GM12878 (cell line): ENCODE measurements around the gene CCDC80. TPM values are rescaled to one million over a fixed set of nuclear protein-coding genes. Genes with fewer than 3 reads are reported as not detected.

Experiments
- ATAC-seq: fragments of 200-7000 bp; cut with Tn5 transposase; 3 replicates; pipeline ENCODE4 v1.9.1; 2020; ENCODE audit warnings: mild to moderate bottlenecking, moderate library complexity
- BruUV-seq: library from RNA; stranded (reverse); fragments of 400-500 nt; replicated peaks from 2 replicates; lab custom pipeline; 2021; lab: Mats Ljungman, UMichigan
- CTCF ChIA-PET: fragments of 300-600 bp; sonication (Branson Sonifier 250); formaldehyde crosslinking; extraction: SDS; loops from one replicate; lab custom pipeline; 2021; ENCODE audit warnings: inconsistent platforms; lab: Yijun Ruan, JAX
- POLR2A ChIA-PET: fragments of 350-600 bp; formaldehyde crosslinking; extraction: SDS; loops from one replicate; lab custom pipeline; 2021; ENCODE audit warnings: inconsistent platforms; lab: Charles Lee
- RAD21 ChIA-PET: fragments of 300-600 bp; sonication (Branson Sonifier 250); formaldehyde crosslinking; loops from one replicate; lab custom pipeline; 2023; ENCODE audit warnings: antibody characterized with exemption; ENCODE audit not compliant: unreplicated experiment; lab: Charles Lee
- SMC1A ChIA-PET: fragments of 300-600 bp; sonication (Branson Sonifier 250); formaldehyde crosslinking; loops from one replicate; lab custom pipeline; 2023; ENCODE audit not compliant: unreplicated experiment, uncharacterized antibody; lab: Charles Lee
- DNase-seq: peaks from one replicate; pipeline ENCODE4 v3.0.0-alpha.2; 2011; ENCODE audit warnings: low read depth, low spot score
- FAIRE-seq: peaks from 3 replicates; lab custom pipeline; 2011; peaks lifted over from hg19 to GRCh38; lab: Jason Lieb, UNC
- H2AFZ ChIP-seq: 2 replicates; pipeline ENCODE4 v1.6.0; 2011; ENCODE audit warnings: low read depth, low read length, control low read depth; ENCODE audit not compliant: control insufficient read depth
- H3K27ac ChIP-seq: 2 replicates; pipeline ENCODE4 v1.5.1; 2011; ENCODE audit warnings: control low read depth; ENCODE audit not compliant: control insufficient read depth, insufficient read depth
- H3K27me3 ChIP-seq, 2 experiments: replicated peaks in 1 of 2; 2 replicates each; pipeline versions ENCODE4 v1.6.0 to v1.6.1; 2011; ENCODE audit warnings: low read length in 1 of 2; ENCODE audit not compliant: control insufficient read depth in 2 of 2, insufficient read depth in 2 of 2
- H3K36me3 ChIP-seq, 2 experiments: 2 replicates each; pipeline ENCODE4 v1.5.1; 2011; ENCODE audit warnings: low read length in 1 of 2; ENCODE audit not compliant: control insufficient read depth in 2 of 2, insufficient read depth in 2 of 2
- H3K4me1 ChIP-seq: 2 replicates; pipeline ENCODE4 v1.6.1; 2011; ENCODE audit warnings: mild to moderate bottlenecking, low read length, moderate library complexity, mixed read lengths; ENCODE audit not compliant: control insufficient read depth, insufficient read depth
- H3K4me2 ChIP-seq: 2 replicates; pipeline ENCODE4 v1.6.0; 2011; ENCODE audit warnings: control low read depth; ENCODE audit not compliant: control insufficient read depth, insufficient read depth
- H3K4me3 ChIP-seq: fragments of 200-600 bp; sonication (generic); 2 replicates; pipeline ENCODE4 v1.5.1; 2016
- H3K79me2 ChIP-seq: 2 replicates; pipeline ENCODE4 v1.6.0; 2011; ENCODE audit warnings: low read length; ENCODE audit not compliant: control insufficient read depth, insufficient read depth
- H3K9ac ChIP-seq: 2 replicates; pipeline ENCODE4 v1.8.0; 2011; ENCODE audit warnings: low read length, control low read depth, mixed read lengths; ENCODE audit not compliant: control insufficient read depth, insufficient read depth
- H3K9me3 ChIP-seq: replicated peaks from 3 replicates; pipeline ENCODE4 v1.5.1; 2011; ENCODE audit warnings: mild to moderate bottlenecking, low read length; ENCODE audit not compliant: control insufficient read depth, insufficient read depth
- H4K20me1 ChIP-seq: 2 replicates; pipeline ENCODE4 v1.6.0; 2011; ENCODE audit not compliant: control insufficient read depth, insufficient read depth
- BACH1 ChIP-seq: fragments of 450-650 bp; IDR thresholded peaks from 2 replicates; pipeline ENCODE4 v1.6.1; 2017; ENCODE audit warnings: mild to moderate bottlenecking, borderline replicate concordance
- CBX3 ChIP-seq: fragments of 200-600 bp; sonication (generic); IDR thresholded peaks from 2 replicates; pipeline ENCODE4 v1.6.1; 2016; ENCODE audit warnings: low read depth, borderline replicate concordance
- CBX5 ChIP-seq: sonication (generic); IDR thresholded peaks from 2 replicates; pipeline ENCODE4 v1.6.1; 2016; ENCODE audit warnings: low read depth, moderate library complexity, mild to moderate bottlenecking, inconsistent platforms
- EGR1 ChIP-seq, 2 experiments: IDR thresholded peaks; 1 replicate in 1 of 2; 2 replicates in 1 of 2; pipeline ENCODE4 v1.6.1; 2011 to 2012; ENCODE audit warnings: low read depth in 2 of 2, low read length in 2 of 2, borderline replicate concordance in 1 of 2, mild to moderate bottlenecking in 1 of 2, moderate library complexity in 1 of 2
- ELK1 ChIP-seq: IDR thresholded peaks from 2 replicates; pipeline ENCODE4 v1.6.1; 2012; ENCODE audit warnings: low read depth, low read length, improper control_type of control experiment
- FOS ChIP-seq: IDR thresholded peaks from 3 replicates; pipeline ENCODE4 v1.6.1; 2011; ENCODE audit warnings: borderline replicate concordance; ENCODE audit not compliant: insufficient read length; ENCODE audit errors: extremely low read depth
- HDAC6 ChIP-seq: fragments of 200-600 bp; sonication (generic); IDR thresholded peaks from one replicate; pipeline ENCODE4 v1.8.0; 2017; ENCODE audit warnings: antibody characterized with exemption; ENCODE audit not compliant: unreplicated experiment
- IRF5 ChIP-seq: fragments of 450-650 bp; IDR thresholded peaks from 2 replicates; pipeline ENCODE4 v1.6.1; 2017; ENCODE audit warnings: borderline replicate concordance
- NFIC ChIP-seq: IDR thresholded peaks from 2 replicates; pipeline ENCODE4 v1.6.1; 2012; ENCODE audit warnings: low read depth, mild to moderate bottlenecking, inconsistent platforms, low read length, moderate library complexity
- PAX8 ChIP-seq: fragments of 450-650 bp; IDR thresholded peaks from 2 replicates; pipeline ENCODE4 v1.6.1; 2017; ENCODE audit warnings: mild to moderate bottlenecking, moderate library complexity
- RBBP5 ChIP-seq: fragments of 200-600 bp; sonication (generic); conservative IDR thresholded peaks from 2 replicates; pipeline ENCODE4 v1.6.1; 2016
- RCOR1 ChIP-seq: conservative IDR thresholded peaks from 2 replicates; pipeline ENCODE4 v1.6.1; 2012; ENCODE audit warnings: low read depth, low read length, improper control_type of control experiment
- RFX5 ChIP-seq: IDR thresholded peaks from 2 replicates; pipeline ENCODE4 v1.6.1; 2011; ENCODE audit warnings: low read depth, low read length, improper control_type of control experiment
- SKIL ChIP-seq: fragments of 450-650 bp; IDR thresholded peaks from 2 replicates; pipeline ENCODE4 v1.6.1; 2017; ENCODE audit warnings: mild to moderate bottlenecking, low read depth, inconsistent platforms; ENCODE audit not compliant: poor library complexity, severe bottlenecking
- SP1 ChIP-seq: IDR thresholded peaks from one replicate; pipeline ENCODE4 v1.6.1; 2011; ENCODE audit warnings: low read depth, low read length
- TAF1 ChIP-seq: IDR thresholded peaks from 2 replicates; pipeline ENCODE4 v1.6.1; 2011; ENCODE audit warnings: mild to moderate bottlenecking, low read depth, low read length, borderline replicate concordance
- ZNF24 ChIP-seq: fragments of 450-650 bp; IDR thresholded peaks from 2 replicates; pipeline ENCODE4 v1.6.1; 2017; ENCODE audit warnings: antibody characterized with exemption, mild to moderate bottlenecking
- ZNF274 ChIP-seq: IDR thresholded peaks from one replicate; pipeline ENCODE4 v1.8.0; 2011; ENCODE audit not compliant: insufficient read length, insufficient read depth
- WGBS: methylation state at CpG from one replicate; pipeline ENCODE4 v1.1.6; 2016; ENCODE audit warnings: low lambda C conversion rate; ENCODE audit not compliant: insufficient replicate concordance, insufficient coverage; ENCODE audit errors: missing lambda C conversion rate; 5-methylcytosine and 5-hydroxymethylcytosine counted together
- in situ Hi-C: fragments of 300-500 bp; cut with MboI; formaldehyde crosslinking; loops from 9 replicates; pipeline ENCODE4 v1.14.3; 2018; ENCODE audit warnings: mixed read lengths
- intact Hi-C: fragments of 100-400 bp; cut with micrococcal nuclease; formaldehyde crosslinking; loops from one replicate; pipeline ENCODE4 v1.14.2; 2022; ENCODE audit not compliant: unreplicated experiment
- polyA plus RNA-seq, 11 experiments: library from polyadenylated mRNA; depleted of rRNA in 4 of 11; unstranded in 6 of 11; stranded (reverse) in 5 of 11; fragments of >200 nt; fragmentation: Nextera tagmentation in 4 of 11; fragmentation: Illumina TruSeq in 1 of 11; extraction: Ambion mirVana in 4 of 11; extraction: Trizol in 1 of 11; gene quantifications; 1 replicate in 1 of 11; 2 replicates in 10 of 11; pipeline versions ENCODE4 v1.2.1 to v1.2.3, GENCODE V29; 2011 to 2016; ENCODE audit warnings: inconsistent platforms in 2 of 11, missing spikeins in 2 of 11, low read depth in 1 of 11
- total RNA-seq, 4 experiments: library from RNA; depleted of rRNA in 3 of 4; stranded (reverse); fragments of >200 nt in 3 of 4; fragmentation: Illumina TruSeq in 1 of 4; extraction: Trizol in 1 of 4; gene quantifications; 2 replicates each; pipeline versions ENCODE4 v1.2.1 to v1.2.3, GENCODE V29; 2013 to 2021

Gene CCDC80
- total and polyA plus RNA-seq, 10 of the 15 experiments (the other 5 are each of a cell fraction or from before 2014, with no cell fraction given): 0.01 to 0.59 (median 0.21) TPM; not detected in 5

GRCh38 chr3:112550859-112551258 is 90.1 kb downstream of the CCDC80 start:
- Histone ChIP-seq H3K9ac (no peak overlapping the region), H3K27ac (no peak overlapping the region), H4K20me1 (no peaks in the 10 kb centered on the region), H3K4me1 (no peaks in the 10 kb centered on the region), H3K9me3 (no peaks in the 10 kb centered on the region; the same call in 2 of the 3 replicates), H3K4me3 (no peak overlapping the region), H2AFZ (no peak overlapping the region), H3K4me2 (no peak overlapping the region), H3K36me3 (peaks cover 0 to 18% of the 10 kb centered on the region in 2 experiments; a peak in 3 of 4 replicates), H3K27me3 (no peaks in the 10 kb centered on the region), H3K79me2 (peaks cover 33% of the 10 kb centered on the region)
- BruUV-seq: TSS peak; percentile 4
- intact Hi-C loops: no loop called here
- 12% methylated on average over 1 of the region's 1 CpG for WGBS
- DNase-seq (no peak), FAIRE-seq (peak; percentile 69), ATAC-seq (peak; percentile 49; the same call in 2 of the 3 replicates)
- CTCF ChIA-PET: interaction anchor here (1.0 to 1.5 kb wide), 2 partner anchors 9 to 11 kb away, joined by 3 to 4 read pairs; partner anchors contain the start of genes ATG3 and SLC35A5
- TF ChIP-seq IRF5: no peak
- no peak for TF ChIP-seq ELK1
- no peak for TF ChIP-seq RFX5
- TF ChIP-seq ZNF24: no peak
- TF ChIP-seq RCOR1: no peak
- no peak for TF ChIP-seq BACH1
- no peak for TF ChIP-seq HDAC6
- no peak for TF ChIP-seq SKIL
- TF ChIP-seq EGR1 (IDR thresholded peaks at IDR 0.05; ENCODE audit: borderline replicate concordance in 1 of 2, low read depth in 2 of 2, low read length in 2 of 2): no peak
- no peak for TF ChIP-seq NFIC
- TF ChIP-seq ZNF274: no peak
- no peak for TF ChIP-seq PAX8
- no peak for TF ChIP-seq FOS
- TF ChIP-seq CBX3: no peak
- no peak for TF ChIP-seq RBBP5
- no peak for TF ChIP-seq CBX5
- TF ChIP-seq SP1: no peak
- no peak for TF ChIP-seq TAF1
- RAD21 ChIA-PET: no interaction called here
- POLR2A ChIA-PET: interaction anchor here (2.4 kb wide), 1 partner anchor 10 kb away, joined by 9 read pairs; the partner anchor contains the start of genes ATG3 and SLC35A5
- in situ Hi-C loops: no loop called here
- SMC1A ChIA-PET: interaction anchor here (1.6 to 5.3 kb wide), 2 partner anchors 7 to 18 kb away, joined by 6 to 45 read pairs; no protein-coding TSS in a partner anchor
